GM06990 (cell line): ENCODE data around the gene UFM1.

Source experiments
- DNase-seq: peaks from one replicate; pipeline ENCODE4 v3.0.0-alpha.2; 2011; ENCODE audit not compliant: insufficient read length; ENCODE audit errors: extremely low read depth
- H3K27me3 ChIP-seq: replicated peaks from 2 replicates; pipeline ENCODE4 v1.6.0; 2011; ENCODE audit warnings: low read length; ENCODE audit not compliant: control insufficient read depth, insufficient read depth
- H3K36me3 ChIP-seq: 2 replicates; pipeline ENCODE4 v1.5.1; 2011; ENCODE audit warnings: low read length; ENCODE audit not compliant: control insufficient read depth, insufficient read depth
- H3K4me3 ChIP-seq: replicated peaks from 2 replicates; pipeline ENCODE4 v1.5.1; 2011; ENCODE audit warnings: low read depth, mild to moderate bottlenecking, control low read depth, low read length
- TF ChIP-seq, protein P1 (sequence below): IDR thresholded peaks from 2 replicates; pipeline ENCODE4 v1.5.1; 2011; ENCODE audit warnings: low read length, control low read depth, mild to moderate bottlenecking, inconsistent platforms; ENCODE audit not compliant: insufficient read depth, poor library complexity, severe bottlenecking

UFM1 gene

GRCh38 chr13:38394777-38395496 is 45.3 kb downstream of the UFM1 start:
- DNase-seq = no peak
- no peaks in the 10 kb centered on the region for H3K27me3 ChIP-seq
- H3K4me3 ChIP-seq = no peak overlapping the region
- H3K36me3 ChIP-seq = no peaks in the 10 kb centered on the region
- TF ChIP-seq, protein P1, sequence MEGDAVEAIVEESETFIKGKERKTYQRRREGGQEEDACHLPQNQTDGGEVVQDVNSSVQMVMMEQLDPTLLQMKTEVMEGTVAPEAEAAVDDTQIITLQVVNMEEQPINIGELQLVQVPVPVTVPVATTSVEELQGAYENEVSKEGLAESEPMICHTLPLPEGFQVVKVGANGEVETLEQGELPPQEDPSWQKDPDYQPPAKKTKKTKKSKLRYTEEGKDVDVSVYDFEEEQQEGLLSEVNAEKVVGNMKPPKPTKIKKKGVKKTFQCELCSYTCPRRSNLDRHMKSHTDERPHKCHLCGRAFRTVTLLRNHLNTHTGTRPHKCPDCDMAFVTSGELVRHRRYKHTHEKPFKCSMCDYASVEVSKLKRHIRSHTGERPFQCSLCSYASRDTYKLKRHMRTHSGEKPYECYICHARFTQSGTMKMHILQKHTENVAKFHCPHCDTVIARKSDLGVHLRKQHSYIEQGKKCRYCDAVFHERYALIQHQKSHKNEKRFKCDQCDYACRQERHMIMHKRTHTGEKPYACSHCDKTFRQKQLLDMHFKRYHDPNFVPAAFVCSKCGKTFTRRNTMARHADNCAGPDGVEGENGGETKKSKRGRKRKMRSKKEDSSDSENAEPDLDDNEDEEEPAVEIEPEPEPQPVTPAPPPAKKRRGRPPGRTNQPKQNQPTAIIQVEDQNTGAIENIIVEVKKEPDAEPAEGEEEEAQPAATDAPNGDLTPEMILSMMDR = no peak

- DNase-seq = no peak
- H3K36me3 ChIP-seq = no peaks in the 10 kb centered on the region
- TF ChIP-seq, protein P1 = no peak
- H3K27me3 ChIP-seq = no peaks in the 10 kb centered on the region
- no peak overlapping the region for H3K4me3 ChIP-seq
Observed at GRCh38 chr13:38395497-38395788, 45.8 kb downstream of the UFM1 start.

GRCh38 chr13:38398711-38399493 is 49.3 kb downstream of the UFM1 start:
- DNase-seq = no peak
- TF ChIP-seq, protein P1 = no peak

DNA sequence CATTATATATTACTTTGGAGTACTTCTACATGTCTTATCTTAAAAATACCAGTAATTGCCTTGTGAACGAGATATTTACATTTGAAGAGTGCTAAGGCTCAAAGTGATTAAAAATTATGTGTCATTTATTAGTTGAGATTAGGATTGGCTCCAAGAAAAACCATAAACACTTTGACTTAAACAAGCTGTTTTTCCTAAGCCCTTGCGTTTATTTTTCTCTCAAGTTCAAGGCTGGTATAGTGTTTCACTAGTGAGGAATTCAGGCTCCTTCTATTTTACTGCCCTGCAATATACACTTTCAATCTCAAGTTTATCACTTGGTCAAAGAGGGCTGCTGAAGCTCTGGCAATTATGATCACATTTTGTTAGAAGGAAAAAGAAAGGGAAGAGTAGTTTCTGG is 49.9 kb downstream of the UFM1 start:
- Histone ChIP-seq H3K36me3 (no peaks in the 10 kb centered on the region), H3K4me3 (no peak overlapping the region), H3K27me3 (no peaks in the 10 kb centered on the region)
- DNase-seq = no peak
- TF ChIP-seq, protein P1 = no peak

More at GRCh38 chr13:38398711-38399493, 49.3 kb downstream of the UFM1 start:
- H3K27me3 ChIP-seq = no peaks in the 10 kb centered on the region
- H3K36me3 ChIP-seq = no peaks in the 10 kb centered on the region
- H3K4me3 ChIP-seq = no peak overlapping the region

DNA sequence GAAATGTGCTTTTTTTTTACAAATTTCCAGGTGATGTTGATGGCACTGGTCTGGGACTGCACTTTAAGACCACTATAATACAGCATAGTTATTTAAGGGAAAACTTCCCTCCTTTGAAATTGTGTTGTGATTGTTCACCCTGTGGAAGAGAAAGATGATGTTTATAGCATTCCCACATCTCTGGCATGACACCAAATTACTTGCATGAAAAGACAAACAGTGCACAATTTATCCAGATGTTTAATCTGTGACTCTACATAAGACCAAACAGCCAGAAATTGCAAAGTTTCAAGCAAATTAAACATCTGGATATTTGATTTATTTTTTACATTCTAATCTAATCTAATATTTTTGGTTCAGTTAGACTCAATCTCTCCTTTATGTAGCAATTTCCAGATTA is 51.6 kb downstream of the UFM1 start:
- H3K27me3 ChIP-seq = no peaks in the 10 kb centered on the region
- TF ChIP-seq, protein P1 = no peak
- no peak overlapping the region for H3K4me3 ChIP-seq
- H3K36me3 ChIP-seq = no peaks in the 10 kb centered on the region
- DNase-seq = no peak
